ENCODE results near the gene C10orf105.

The C10orf105 gene

GRCh38 chr10:71735709-71736569, 16.4 kb upstream of the C10orf105 start:
- Histone ChIP-seq H3K27me3 (ENCODE audit: insufficient read depth, poor library complexity, severe bottlenecking) (no peaks in the 10 kb centered on the region), H3K9me3 (ENCODE audit: severe bottlenecking) (no peaks in the 10 kb centered on the region), H3K4me3 (ENCODE audit: severe bottlenecking) (no peak overlapping the region), H3K36me3 (ENCODE audit: low read depth) (no peaks in the 10 kb centered on the region), H3K27ac (ENCODE audit: poor library complexity, severe bottlenecking) (no peak overlapping the region), H3K4me1 (ENCODE audit: insufficient read depth, poor library complexity, severe bottlenecking) (peaks cover 10% of the 10 kb centered on the region)
- ATAC-seq (ENCODE audit: low read depth): no peak
- TF ChIP-seq CTCF (IDR thresholded peaks at IDR 0.05; ENCODE audit: poor library complexity, severe bottlenecking): no peak
- no peak for DNase-seq (ENCODE audit: low spot score)

- Histone ChIP-seq H3K4me1 (ENCODE audit: insufficient read depth, poor library complexity, severe bottlenecking) (peaks cover 7% of the 10 kb centered on the region), H3K4me3 (ENCODE audit: severe bottlenecking) (no peak overlapping the region), H3K9me3 (ENCODE audit: severe bottlenecking) (no peaks in the 10 kb centered on the region), H3K27ac (ENCODE audit: poor library complexity, severe bottlenecking) (no peak overlapping the region), H3K27me3 (ENCODE audit: insufficient read depth, poor library complexity, severe bottlenecking) (no peaks in the 10 kb centered on the region), H3K36me3 (ENCODE audit: low read depth) (no peaks in the 10 kb centered on the region)
- DNase-seq (ENCODE audit: low spot score) (no peak), ATAC-seq (ENCODE audit: low read depth) (no peak)
- TF ChIP-seq CTCF (IDR thresholded peaks at IDR 0.05; ENCODE audit: poor library complexity, severe bottlenecking): no peak
Measured at GRCh38 chr10:71734797-71735196, 15.2 kb upstream of the C10orf105 start.

- Histone ChIP-seq H3K4me3 (ENCODE audit: severe bottlenecking) (no peak overlapping the region), H3K27ac (ENCODE audit: poor library complexity, severe bottlenecking) (no peak overlapping the region), H3K9me3 (ENCODE audit: severe bottlenecking) (no peaks in the 10 kb centered on the region), H3K27me3 (ENCODE audit: insufficient read depth, poor library complexity, severe bottlenecking) (no peaks in the 10 kb centered on the region), H3K36me3 (ENCODE audit: low read depth) (no peaks in the 10 kb centered on the region), H3K4me1 (ENCODE audit: insufficient read depth, poor library complexity, severe bottlenecking) (peaks cover 30% of the 10 kb centered on the region)
- no peak for DNase-seq (ENCODE audit: low spot score)
- TF ChIP-seq CTCF (IDR thresholded peaks at IDR 0.05; ENCODE audit: poor library complexity, severe bottlenecking): no peak
- no peak for ATAC-seq (ENCODE audit: low read depth)
Measured at GRCh38 chr10:71731791-71732190, 12.2 kb upstream of the C10orf105 start.

GRCh38 chr10:71729161-71729636, 9.6 kb upstream of the C10orf105 start:
- H3K27ac ChIP-seq (ENCODE audit: poor library complexity, severe bottlenecking): peak overlapping the region; percentile 26
- no peaks in the 10 kb centered on the region for H3K27me3 ChIP-seq (ENCODE audit: insufficient read depth, poor library complexity, severe bottlenecking)
- no peak overlapping the region for H3K4me3 ChIP-seq (ENCODE audit: severe bottlenecking)
- DNase-seq (ENCODE audit: low spot score): peak; percentile 83
- peak; percentile 78 for ATAC-seq (ENCODE audit: low read depth)
- no peak for TF ChIP-seq CTCF (IDR thresholded peaks at IDR 0.05; ENCODE audit: poor library complexity, severe bottlenecking)
- no peaks in the 10 kb centered on the region for H3K36me3 ChIP-seq (ENCODE audit: low read depth)
- no peaks in the 10 kb centered on the region for H3K9me3 ChIP-seq (ENCODE audit: severe bottlenecking)
- peaks cover 30% of the 10 kb centered on the region for H3K4me1 ChIP-seq (ENCODE audit: insufficient read depth, poor library complexity, severe bottlenecking)

All from RWPE2 (cell line).